Measurements from ENCODE around the gene ANO8. TPM values are rescaled to one million over a fixed set of nuclear protein-coding genes. Genes with fewer than 3 reads are reported as not detected.

ANO8 gene, protein sequence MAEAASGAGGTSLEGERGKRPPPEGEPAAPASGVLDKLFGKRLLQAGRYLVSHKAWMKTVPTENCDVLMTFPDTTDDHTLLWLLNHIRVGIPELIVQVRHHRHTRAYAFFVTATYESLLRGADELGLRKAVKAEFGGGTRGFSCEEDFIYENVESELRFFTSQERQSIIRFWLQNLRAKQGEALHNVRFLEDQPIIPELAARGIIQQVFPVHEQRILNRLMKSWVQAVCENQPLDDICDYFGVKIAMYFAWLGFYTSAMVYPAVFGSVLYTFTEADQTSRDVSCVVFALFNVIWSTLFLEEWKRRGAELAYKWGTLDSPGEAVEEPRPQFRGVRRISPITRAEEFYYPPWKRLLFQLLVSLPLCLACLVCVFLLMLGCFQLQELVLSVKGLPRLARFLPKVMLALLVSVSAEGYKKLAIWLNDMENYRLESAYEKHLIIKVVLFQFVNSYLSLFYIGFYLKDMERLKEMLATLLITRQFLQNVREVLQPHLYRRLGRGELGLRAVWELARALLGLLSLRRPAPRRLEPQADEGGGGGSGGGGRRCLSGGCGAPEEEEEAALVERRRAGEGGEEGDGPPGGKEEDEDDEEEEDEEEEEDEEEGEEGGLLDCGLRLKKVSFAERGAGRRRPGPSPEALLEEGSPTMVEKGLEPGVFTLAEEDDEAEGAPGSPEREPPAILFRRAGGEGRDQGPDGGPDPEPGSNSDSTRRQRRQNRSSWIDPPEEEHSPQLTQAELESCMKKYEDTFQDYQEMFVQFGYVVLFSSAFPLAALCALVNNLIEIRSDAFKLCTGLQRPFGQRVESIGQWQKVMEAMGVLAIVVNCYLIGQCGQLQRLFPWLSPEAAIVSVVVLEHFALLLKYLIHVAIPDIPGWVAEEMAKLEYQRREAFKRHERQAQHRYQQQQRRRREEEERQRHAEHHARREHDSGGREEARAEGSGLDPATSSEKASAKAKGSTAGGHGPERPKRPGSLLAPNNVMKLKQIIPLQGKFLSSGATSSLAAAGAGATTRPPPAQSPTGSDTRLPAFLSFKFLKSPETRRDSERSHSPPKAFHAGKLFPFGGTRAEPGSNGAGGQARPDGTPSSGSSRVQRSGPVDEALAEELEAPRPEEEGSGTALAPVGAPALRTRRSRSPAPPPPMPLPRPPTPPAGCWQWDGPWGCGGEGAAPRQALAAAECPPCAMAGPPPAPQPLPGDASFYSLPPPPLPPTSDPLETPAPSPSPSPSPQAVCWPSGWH
- total RNA-seq (ENCODE audit: unreplicated experiment), result 19.0 TPM
- long read RNA-seq, partial matches to known transcripts, result 0 of 2 reads
- long read RNA-seq, other reads (novel, unspliced or antisense), result 2 of 2 reads

- H3K9me3 Mint-ChIP-seq (ENCODE audit: unreplicated experiment), result no peaks in the 10 kb centered on the region
- H3K36me3 Mint-ChIP-seq (ENCODE audit: low read depth, unreplicated experiment), result peaks cover 17% of the 10 kb centered on the region
- TF ChIP-seq, protein P1, sequence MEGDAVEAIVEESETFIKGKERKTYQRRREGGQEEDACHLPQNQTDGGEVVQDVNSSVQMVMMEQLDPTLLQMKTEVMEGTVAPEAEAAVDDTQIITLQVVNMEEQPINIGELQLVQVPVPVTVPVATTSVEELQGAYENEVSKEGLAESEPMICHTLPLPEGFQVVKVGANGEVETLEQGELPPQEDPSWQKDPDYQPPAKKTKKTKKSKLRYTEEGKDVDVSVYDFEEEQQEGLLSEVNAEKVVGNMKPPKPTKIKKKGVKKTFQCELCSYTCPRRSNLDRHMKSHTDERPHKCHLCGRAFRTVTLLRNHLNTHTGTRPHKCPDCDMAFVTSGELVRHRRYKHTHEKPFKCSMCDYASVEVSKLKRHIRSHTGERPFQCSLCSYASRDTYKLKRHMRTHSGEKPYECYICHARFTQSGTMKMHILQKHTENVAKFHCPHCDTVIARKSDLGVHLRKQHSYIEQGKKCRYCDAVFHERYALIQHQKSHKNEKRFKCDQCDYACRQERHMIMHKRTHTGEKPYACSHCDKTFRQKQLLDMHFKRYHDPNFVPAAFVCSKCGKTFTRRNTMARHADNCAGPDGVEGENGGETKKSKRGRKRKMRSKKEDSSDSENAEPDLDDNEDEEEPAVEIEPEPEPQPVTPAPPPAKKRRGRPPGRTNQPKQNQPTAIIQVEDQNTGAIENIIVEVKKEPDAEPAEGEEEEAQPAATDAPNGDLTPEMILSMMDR (IDR thresholded peaks at IDR 0.05; ENCODE audit: unreplicated experiment), result no peak
- H3K27ac Mint-ChIP-seq (ENCODE audit: unreplicated experiment), result peak within 1 kb of the TSS; percentile 83
- peaks cover 25% of the 10 kb centered on the region for H3K27me3 Mint-ChIP-seq (ENCODE audit: unreplicated experiment)
- H3K4me1 Mint-ChIP-seq (ENCODE audit: unreplicated experiment), result peaks cover 11% of the 10 kb centered on the region
- peak; percentile 92 for DNase-seq (ENCODE audit: low spot score)
- H3K4me3 Mint-ChIP-seq (ENCODE audit: unreplicated experiment), result peak within 1 kb of the TSS; percentile 93
These were observed at the start of gene ANO8 for GRCh38 chr19:17334414-17335409. Gene ANO8 (minus strand): TSS chr19:17334855. CDS start chr19:17334670, 185 bp downstream.

- TF ChIP-seq, protein P1 (IDR thresholded peaks at IDR 0.05; ENCODE audit: unreplicated experiment), result no peak
- Mint-ChIP-seq H3K36me3 (ENCODE audit: low read depth, unreplicated experiment) (peaks cover 4% of the 10 kb centered on the region), H3K27me3 (ENCODE audit: unreplicated experiment) (peaks cover 14% of the 10 kb centered on the region), H3K4me3 (ENCODE audit: unreplicated experiment) (no peak overlapping the region), H3K27ac (ENCODE audit: unreplicated experiment) (peak overlapping the region; percentile 52), H3K9me3 (ENCODE audit: unreplicated experiment) (no peaks in the 10 kb centered on the region), H3K4me1 (ENCODE audit: unreplicated experiment) (peaks cover 47% of the 10 kb centered on the region)
- no peak for DNase-seq (ENCODE audit: low spot score)
These were observed 45.9 kb upstream of the ANO8 start for GRCh38 chr19:17380426-17381138.

- peaks cover 12% of the 10 kb centered on the region for H3K27me3 Mint-ChIP-seq (ENCODE audit: unreplicated experiment)
- no peaks in the 10 kb centered on the region for H3K9me3 Mint-ChIP-seq (ENCODE audit: unreplicated experiment)
- TF ChIP-seq, protein P1 (IDR thresholded peaks at IDR 0.05; ENCODE audit: unreplicated experiment), result no peak
- H3K4me1 Mint-ChIP-seq (ENCODE audit: unreplicated experiment), result peaks cover 45% of the 10 kb centered on the region
- peak overlapping the region; percentile 100 for H3K27ac Mint-ChIP-seq (ENCODE audit: unreplicated experiment)
- peak overlapping the region; percentile 86 for H3K4me3 Mint-ChIP-seq (ENCODE audit: unreplicated experiment)
- peak; percentile 82 for DNase-seq (ENCODE audit: low spot score)
- H3K36me3 Mint-ChIP-seq (ENCODE audit: low read depth, unreplicated experiment), result peaks cover 7% of the 10 kb centered on the region
These were observed 44.6 kb upstream of the ANO8 start for GRCh38 chr19:17379221-17379631.

DNA sequence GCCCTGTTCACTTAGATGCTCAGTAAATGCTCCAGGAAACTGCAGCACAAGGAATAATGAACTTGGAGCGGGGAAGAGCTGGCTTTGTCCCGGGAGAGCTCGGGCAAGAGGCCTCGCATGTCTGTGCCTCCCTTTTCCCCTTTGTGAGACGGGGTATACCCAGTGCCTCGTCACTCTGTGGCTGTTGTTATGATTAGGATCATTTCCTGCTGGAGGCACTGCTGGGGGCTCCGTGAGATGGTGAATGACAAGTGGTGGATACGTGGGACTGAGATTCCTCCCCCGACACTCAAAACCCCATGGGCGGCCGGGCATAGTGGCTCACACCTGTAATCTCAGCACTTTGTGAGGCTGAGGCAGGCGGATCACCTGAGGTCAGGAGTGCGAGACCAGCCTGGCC is 43.6 kb upstream of the ANO8 start:
- peak overlapping the region; percentile 60 for H3K4me3 Mint-ChIP-seq (ENCODE audit: unreplicated experiment)
- TF ChIP-seq, protein P1 (IDR thresholded peaks at IDR 0.05; ENCODE audit: unreplicated experiment), result no peak

More for the DNA sequence above, 43.6 kb upstream of the ANO8 start:
- H3K9me3 Mint-ChIP-seq (ENCODE audit: unreplicated experiment), result no peaks in the 10 kb centered on the region
- peaks cover 12% of the 10 kb centered on the region for H3K27me3 Mint-ChIP-seq (ENCODE audit: unreplicated experiment)
- DNase-seq (ENCODE audit: low spot score), result no peak
- H3K4me1 Mint-ChIP-seq (ENCODE audit: unreplicated experiment), result peaks cover 44% of the 10 kb centered on the region
- H3K27ac Mint-ChIP-seq (ENCODE audit: unreplicated experiment), result peak overlapping the region; percentile 100
- H3K36me3 Mint-ChIP-seq (ENCODE audit: low read depth, unreplicated experiment), result peaks cover 8% of the 10 kb centered on the region

All from endothelial cell (in vitro differentiated cells).